Lung microvascular endothelial cell (primary cell): ENCODE data around the gene COG5. TPM values are rescaled to one million over a fixed set of nuclear protein-coding genes. Genes with fewer than 3 reads are reported as not detected.
A peak's percentile ranks its signal among the peaks of the same experiment; 100 is the strongest.

ENCODE experiments used
- DNase-seq, 2 donors: peaks; one replicate each; pipeline versions ENCODE4 v3.0.0 to v3.0.0-alpha.2; 2010; ENCODE audit warnings: low read depth in 2 of 2
- total RNA-seq: library from RNA; depleted of rRNA; stranded (reverse); fragments of >200 nt; gene quantifications from 2 replicates; pipeline ENCODE4 v1.2.1, GENCODE V29; 2014

Gene COG5
- total RNA-seq, 1 donor from 2014 or later, result 19.6 TPM

DNA sequence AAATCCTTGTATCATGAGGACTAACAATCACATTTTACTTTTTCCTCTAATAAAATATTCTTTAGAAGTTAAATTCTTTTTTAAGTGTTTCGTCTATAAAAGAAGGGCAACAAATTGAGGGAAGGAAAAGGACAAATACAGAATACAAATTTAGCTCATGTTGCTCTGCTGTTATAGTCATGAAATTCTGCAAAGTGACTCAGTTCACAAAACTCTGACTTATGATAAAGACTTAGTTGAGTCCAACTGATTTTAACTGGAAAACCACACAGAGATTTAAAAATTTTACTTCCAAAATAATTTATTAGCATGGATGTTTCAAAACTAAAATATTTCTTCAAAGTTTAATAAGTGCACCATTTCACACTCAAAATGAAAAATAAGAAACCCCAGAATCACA, 168.9 kb downstream of the COG5 start:
- DNase-seq, result no peak

GRCh38 chr7:107394276-107394675, 169.4 kb downstream of the COG5 start:
- no peak for DNase-seq

DNA sequence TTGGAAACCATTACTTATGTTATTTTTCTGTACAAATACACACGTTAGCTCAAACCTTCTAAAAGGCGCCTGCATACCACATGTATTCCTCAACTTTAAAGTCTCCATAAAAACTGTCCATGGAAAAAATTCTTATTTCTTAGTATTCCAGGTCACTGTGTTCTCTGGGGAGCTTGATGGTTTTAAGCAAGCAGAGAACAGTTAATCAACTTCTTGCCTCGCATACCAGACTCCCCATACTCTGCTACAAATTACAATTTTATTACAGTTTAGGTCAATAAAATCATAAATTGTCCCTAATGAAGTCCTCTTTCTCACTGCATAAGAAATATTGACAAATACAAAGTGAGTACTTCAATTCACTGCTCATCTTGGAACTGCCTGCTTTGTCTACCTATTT, 170.9 kb downstream of the COG5 start:
- no peak for DNase-seq

DNA sequence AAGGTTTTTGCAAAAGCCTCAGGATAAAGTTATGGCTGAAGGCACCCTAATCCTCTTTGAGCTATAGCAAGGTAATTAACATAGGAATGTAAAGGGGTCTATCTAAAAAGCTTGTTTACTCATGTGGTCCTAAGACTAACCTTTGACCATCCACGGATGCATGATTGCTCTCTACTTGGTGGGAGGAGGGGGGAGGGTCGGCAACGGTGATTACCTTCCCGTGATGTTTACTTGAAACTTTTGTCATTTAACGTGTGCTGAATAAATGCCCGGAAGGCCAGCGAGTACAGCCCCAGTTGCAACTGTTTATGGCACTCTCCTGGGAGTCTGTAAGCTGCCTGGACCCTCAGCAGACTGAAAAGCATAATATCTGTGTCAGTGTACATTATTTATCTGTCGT, 172.8 kb downstream of the COG5 start:
- no peak for DNase-seq

DNA sequence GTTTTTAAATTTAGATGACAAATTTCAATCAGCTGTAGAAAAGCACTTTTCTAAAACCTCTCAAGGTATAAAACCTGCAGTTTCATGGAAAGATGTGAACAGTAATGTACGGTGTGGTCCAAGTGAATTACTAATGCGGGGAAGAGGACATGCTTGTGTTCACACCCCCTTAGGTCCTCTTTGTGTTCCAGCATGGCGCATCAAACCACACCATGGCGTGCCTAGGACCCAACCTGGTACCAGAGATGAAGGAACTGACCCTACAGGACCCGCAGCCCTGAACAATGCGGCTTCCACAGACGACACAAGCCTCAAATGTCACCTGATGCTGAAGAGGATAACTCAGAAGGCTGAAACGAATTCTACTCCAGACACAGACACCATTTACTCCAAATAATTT, 175.1 kb downstream of the COG5 start:
- no peak for DNase-seq

DNA sequence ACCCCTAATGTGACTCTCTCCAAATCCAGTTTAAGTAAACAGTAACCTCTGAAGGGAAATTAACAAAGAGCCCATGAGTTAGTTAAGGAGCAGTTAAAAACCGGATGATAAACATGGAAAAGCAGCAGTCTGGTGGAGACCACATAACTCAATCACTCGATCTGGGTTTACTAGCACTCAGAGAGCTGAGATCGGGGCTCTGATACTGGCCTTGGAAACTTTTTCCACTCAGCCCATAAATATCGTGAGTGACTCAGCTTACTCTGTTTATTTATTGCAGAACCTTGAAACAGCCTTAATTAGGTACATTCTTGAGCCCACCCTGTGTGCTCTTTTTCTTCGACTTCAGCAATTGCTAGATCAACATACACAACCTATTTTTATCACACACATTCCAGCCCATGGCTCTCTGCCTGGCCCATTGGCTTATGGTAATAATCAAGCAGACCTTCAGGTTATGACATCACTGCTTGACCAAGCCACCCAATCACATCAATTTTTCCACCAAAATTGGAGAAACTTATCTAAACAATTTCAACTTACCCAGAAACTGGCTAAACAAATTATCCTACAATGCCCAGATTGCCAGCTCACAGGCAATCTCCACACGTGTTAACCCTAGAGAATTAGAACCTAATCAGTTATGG, 176.0 kb downstream of the COG5 start:
- peak; percentile 37 to 62 for DNase-seq

DNA sequence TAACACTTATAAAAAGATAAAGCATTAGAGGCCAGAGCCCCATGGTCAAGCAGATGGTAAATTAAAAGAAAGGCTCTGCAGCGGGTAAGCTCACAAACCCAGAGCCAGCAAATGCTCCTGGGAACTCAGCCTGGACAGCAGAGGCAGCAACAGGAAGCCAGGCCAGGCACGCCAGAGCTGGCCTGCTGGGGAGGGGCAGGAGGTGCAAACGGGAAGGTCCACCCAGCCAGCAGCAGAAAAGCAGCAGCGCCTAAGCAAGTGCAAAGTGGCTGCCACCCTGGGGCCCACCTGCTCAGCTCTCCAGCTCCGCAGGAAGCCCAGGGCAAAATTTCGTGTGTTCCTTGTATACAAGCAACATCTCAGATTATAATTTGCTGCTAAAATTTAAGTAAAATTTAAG, 176.6 kb downstream of the COG5 start:
- DNase-seq, result peak; percentile 69 to 78

DNA sequence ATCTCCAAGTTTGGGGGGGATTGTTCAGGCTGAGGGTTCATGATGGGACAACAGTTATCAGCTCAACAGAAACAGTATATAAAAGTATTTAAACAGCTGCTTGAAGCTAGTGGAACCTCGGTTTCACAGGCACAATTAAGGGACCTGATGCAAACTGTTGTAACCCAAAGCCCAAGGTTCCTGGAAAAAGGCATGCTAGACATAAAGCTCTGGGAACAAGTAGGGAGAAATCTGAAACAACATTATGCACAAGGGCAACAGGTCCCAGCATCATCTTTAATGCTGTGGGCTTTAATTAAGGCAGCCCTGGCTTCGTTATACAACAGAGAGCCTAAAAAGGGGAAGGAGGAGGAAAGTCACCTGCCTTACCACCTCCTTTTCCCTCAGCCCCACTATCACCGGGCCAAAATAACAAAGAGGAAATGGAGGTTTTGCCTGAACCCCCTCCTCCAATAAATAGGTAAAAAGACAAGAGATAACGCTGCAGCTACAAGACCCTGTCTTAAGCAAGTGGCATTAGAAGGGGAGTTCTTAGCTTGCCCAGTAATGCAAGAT, 177.1 kb downstream of the COG5 start:
- no peak for DNase-seq

DNA sequence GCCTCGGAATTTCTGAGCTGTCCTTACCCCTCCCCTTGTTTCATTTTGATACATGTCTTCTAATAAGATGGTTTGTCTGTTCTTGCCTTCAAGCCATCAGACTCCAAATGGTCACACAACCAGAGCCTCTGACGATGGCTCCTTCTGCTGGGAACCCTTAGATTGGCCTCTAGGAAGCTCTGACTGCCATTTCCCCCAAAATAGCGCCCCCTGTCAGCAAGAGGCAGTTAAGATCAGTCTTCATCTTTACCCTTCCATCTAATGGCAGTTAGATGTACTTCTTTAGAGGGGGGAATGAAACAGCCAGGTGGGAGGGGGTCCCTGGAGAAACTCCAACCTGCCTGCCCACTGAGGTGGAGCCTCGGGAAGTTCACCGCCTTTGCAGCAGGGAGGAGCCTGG, 179.7 kb downstream of the COG5 start:
- DNase-seq, result no peak

DNA sequence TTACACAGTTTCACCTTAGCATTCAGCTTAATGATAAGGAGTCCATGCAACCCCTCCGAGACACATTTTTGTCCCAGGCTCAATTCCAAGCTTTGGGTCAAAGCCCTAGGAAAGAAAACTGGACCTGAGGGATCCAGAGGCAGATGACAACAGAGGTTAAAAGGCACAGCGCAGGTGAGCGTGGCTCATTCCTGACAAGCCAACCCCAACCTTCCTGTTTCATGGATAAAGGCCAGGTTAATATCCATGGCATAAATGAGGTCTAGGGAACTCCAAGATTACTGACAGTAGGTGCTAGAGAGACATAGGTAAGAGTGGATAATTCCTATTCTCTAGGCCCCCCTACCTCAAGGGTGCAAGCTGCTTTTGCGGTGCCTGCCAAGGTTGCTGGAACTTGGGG, 180.5 kb downstream of the COG5 start:
- DNase-seq, result no peak

- no peak for DNase-seq
These were observed 182.3 kb downstream of the COG5 start for GRCh38 chr7:107381453-107381852.

DNA sequence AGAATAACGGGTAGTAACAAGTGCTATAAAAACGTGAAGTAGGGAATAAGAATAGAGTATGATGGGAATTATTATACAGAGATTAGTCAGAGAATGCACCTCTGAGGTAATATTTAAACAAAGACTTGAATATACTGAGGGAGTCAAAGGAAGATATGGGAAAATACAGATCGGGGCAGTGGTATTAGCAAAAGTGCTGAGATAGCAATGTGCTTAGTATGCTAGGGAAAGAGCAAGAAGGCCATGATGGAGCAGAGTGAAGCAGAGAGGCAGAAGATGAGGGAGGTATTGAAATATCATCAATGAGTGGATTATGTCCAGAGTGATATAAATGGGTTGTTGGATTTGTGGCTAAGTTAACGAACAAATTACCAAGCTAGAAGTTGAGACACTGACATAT, 190.4 kb downstream of the COG5 start:
- no peak for DNase-seq

DNA sequence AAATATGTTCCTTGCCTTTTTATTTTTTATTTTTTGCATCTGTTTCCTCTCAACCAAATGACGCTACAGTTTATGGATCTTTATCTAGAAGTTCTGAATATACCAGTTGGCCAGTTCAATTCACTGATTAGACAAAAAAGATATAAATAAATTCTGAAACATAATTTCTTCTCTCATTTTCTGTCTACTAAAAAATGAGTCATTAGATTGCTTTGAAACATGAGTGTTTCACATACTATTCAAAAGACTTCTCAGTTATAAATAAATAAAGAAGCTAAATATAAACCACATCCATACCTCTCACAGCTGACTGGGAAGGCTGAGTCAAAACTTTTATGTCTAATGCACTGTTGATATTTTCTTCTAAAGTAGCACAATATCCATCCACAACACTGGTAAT, 191.4 kb downstream of the COG5 start:
- DNase-seq, result peak in 1 of 2 donors; percentile 47

- no peak for DNase-seq
These were observed 192.9 kb downstream of the COG5 start for GRCh38 chr7:107370816-107371215.

DNA sequence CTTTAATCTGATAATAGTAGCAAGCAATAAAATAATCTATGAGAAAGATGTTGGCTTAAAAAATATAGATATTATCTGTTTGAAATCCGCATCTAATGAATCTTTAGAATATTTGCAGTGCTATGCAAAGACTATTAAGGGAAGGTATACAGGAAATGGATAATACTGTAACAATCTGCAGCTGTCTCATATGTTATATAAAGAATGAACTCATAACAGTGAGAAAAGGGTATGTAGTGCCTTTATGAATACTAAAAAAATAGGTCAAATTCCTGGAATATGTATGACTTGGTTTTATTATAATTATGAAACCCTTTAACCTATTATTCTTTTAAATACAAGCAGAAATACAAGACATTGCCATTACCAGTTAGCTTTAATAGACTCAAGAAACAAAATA, 198.9 kb downstream of the COG5 start:
- DNase-seq, result peak in 1 of 2 donors; percentile 11

GRCh38 chr7:107359520-107360316, 204.0 kb downstream of the COG5 start:
- no peak for DNase-seq

DNA sequence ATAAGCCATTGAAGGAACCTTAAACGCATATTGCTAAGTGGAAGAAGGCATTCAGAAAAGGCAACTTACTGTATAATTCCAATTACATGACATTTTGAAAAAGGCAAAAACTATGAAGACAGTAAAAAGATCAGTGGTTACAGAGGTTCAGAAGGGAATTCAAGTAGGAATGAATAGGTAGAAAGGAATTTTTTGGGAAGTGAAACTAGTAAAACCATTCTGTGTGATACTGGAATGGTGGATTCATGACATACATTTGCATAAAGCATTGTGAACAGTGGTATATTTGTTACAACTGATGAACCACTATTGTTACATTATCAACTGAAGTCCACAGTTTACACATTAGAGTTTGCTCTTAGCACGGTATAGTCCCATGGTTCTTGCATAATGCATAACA, 208.1 kb downstream of the COG5 start:
- no peak for DNase-seq

DNA sequence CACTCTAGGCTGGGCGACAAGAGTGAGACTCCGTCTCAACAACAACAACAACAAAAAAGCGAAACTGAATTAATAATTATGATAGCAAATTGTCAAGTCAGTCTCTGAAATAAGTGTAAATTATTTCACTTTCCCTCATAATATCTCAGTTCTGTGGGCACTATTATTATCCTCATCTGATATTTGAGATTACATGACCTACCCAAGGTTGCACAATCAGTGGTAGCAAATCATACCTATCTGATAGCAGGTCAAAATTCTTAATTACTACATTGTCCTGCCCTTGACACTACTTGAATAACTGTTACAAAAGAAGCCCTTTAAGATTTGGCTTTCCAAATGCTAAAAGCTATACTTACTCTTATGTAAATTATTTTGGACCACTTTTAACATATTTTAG, 209.1 kb downstream of the COG5 start:
- no peak for DNase-seq

DNA sequence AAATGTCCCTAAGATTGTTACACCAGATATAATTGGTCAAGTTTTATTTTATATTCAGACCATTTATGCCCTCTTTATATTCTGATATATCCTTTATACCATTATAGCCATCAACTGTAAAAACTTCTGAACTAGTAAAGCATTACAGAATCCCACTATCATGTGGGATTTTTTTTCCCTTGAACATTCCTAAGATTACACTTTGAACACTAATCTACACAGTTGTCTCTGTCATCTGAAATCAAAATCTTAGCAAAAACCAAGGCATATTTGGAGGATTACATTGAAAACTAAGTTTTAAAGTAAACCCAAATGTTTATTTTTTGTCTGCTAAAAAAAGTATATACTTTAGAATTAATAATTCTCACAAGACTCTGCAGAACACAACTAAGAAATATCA, 210.0 kb downstream of the COG5 start:
- no peak for DNase-seq

DNA sequence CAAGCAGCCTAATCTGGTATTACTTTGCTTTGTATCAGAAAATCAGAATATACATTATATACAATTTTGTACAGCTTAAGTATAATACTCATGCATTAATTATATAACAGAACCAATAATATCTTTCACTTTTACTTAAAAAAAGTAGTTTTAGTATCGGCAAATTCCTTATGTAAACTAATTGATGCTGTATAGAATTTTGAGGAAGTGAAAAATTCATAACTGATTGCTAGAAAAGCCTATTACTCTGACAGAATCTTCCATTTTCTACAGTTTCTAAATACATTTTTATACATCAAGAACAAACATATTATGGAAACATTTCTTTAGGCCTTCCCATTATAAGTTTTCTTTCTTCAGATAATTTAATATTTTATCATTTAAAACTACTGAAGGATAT, 217.8 kb downstream of the COG5 start:
- no peak for DNase-seq

DNA sequence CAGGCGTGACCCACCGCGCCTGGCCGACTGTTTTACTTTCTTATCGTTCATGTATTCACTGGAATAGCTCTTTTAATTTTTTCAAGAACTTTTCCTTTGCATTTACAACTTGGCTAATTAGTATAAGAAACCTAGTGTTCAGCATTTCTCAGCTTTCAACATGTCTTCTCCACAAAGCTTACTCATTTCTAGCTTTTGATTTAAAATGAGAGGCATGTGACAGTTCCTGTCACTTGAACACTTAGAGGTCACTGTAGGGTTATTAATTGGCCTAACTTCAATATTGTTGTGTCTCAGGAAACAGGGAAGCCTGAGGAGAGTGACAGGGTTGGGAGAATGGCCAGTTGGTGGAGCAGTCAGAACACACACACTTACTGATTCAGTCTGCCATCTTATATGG, 218.9 kb downstream of the COG5 start:
- no peak for DNase-seq

GRCh38 chr7:107344286-107344685, 219.4 kb downstream of the COG5 start:
- DNase-seq, result no peak

GRCh38 chr7:107338080-107338479, 225.6 kb downstream of the COG5 start:
- DNase-seq, result no peak
